ENCODE results near the gene ALPK3. TPM values are rescaled to one million over a fixed set of nuclear protein-coding genes. Genes with fewer than 3 reads are reported as not detected.

ALPK3 gene
- polyA plus RNA-seq, 1 donor from 2014 or later = not detected

- H3K4me1 Mint-ChIP-seq = peaks cover 17 to 25% (median 23%) of the 10 kb centered on the region in 3 donors
- H3K36me3 Mint-ChIP-seq = peaks cover 9% of the 10 kb centered on the region
- H3K27ac Mint-ChIP-seq = peak overlapping the region in 1 of 3 donors; percentile 40
- H3K9me3 Mint-ChIP-seq = no peaks in the 10 kb centered on the region
- H3K27me3 Mint-ChIP-seq = no peaks in the 10 kb centered on the region
- H3K4me3 Mint-ChIP-seq = no peak overlapping the region
Observed at GRCh38 chr15:84789762-84790161, 27.4 kb upstream of the ALPK3 start.

- Mint-ChIP-seq H3K4me1 (peaks cover 13 to 23% (median 21%) of the 10 kb centered on the region in 3 donors), H3K27me3 (no peaks in the 10 kb centered on the region), H3K9me3 (no peaks in the 10 kb centered on the region), H3K27ac (peak overlapping the region in 1 of 3 donors; percentile 14), H3K4me3 (no peak overlapping the region), H3K36me3 (peaks cover 8% of the 10 kb centered on the region)
Observed at GRCh38 chr15:84790676-84791075, 26.5 kb upstream of the ALPK3 start.

GRCh38 chr15:84791763-84792162 lies 25.4 kb upstream of the ALPK3 start:
- Mint-ChIP-seq H3K9me3 (no peaks in the 10 kb centered on the region), H3K4me3 (no peak overlapping the region), H3K4me1 (peaks cover 13 to 19% (median 18%) of the 10 kb centered on the region in 3 donors), H3K27ac (no peak overlapping the region), H3K27me3 (no peaks in the 10 kb centered on the region), H3K36me3 (peaks cover 8% of the 10 kb centered on the region)

- Mint-ChIP-seq H3K27me3 (no peaks in the 10 kb centered on the region), H3K9me3 (no peaks in the 10 kb centered on the region), H3K36me3 (peaks cover 7% of the 10 kb centered on the region), H3K4me3 (no peak overlapping the region), H3K4me1 (peaks cover under 1 to 10% (median 9%) of the 10 kb centered on the region in 3 donors), H3K27ac (no peak overlapping the region)
Observed at GRCh38 chr15:84793431-84794161, 23.6 kb upstream of the ALPK3 start.

GRCh38 chr15:84794162-84794547 lies 23.0 kb upstream of the ALPK3 start:
- Mint-ChIP-seq H3K27ac (no peak overlapping the region), H3K27me3 (no peaks in the 10 kb centered on the region), H3K4me3 (no peak overlapping the region), H3K4me1 (peaks cover 0 to 8% (median 8%) of the 10 kb centered on the region in 3 donors), H3K36me3 (peaks cover 5% of the 10 kb centered on the region), H3K9me3 (no peaks in the 10 kb centered on the region)

GRCh38 chr15:84795186-84795585 lies 22.0 kb upstream of the ALPK3 start:
- Mint-ChIP-seq H3K9me3 (no peaks in the 10 kb centered on the region), H3K36me3 (peaks cover 3% of the 10 kb centered on the region), H3K27ac (no peak overlapping the region), H3K4me1 (peaks cover 0 to 3% (median under 1%) of the 10 kb centered on the region in 3 donors), H3K4me3 (no peak overlapping the region), H3K27me3 (no peaks in the 10 kb centered on the region)

- Mint-ChIP-seq H3K27ac (peak overlapping the region in 1 of 3 donors; percentile 14), H3K27me3 (no peaks in the 10 kb centered on the region), H3K4me3 (no peak overlapping the region), H3K9me3 (no peaks in the 10 kb centered on the region), H3K36me3 (no peaks in the 10 kb centered on the region), H3K4me1 (no peaks in the 10 kb centered on the region)
Observed at GRCh38 chr15:84797212-84797611, 19.9 kb upstream of the ALPK3 start.

- H3K4me1 Mint-ChIP-seq = no peaks in the 10 kb centered on the region
- no peaks in the 10 kb centered on the region for H3K36me3 Mint-ChIP-seq
- no peaks in the 10 kb centered on the region for H3K9me3 Mint-ChIP-seq
- no peak overlapping the region for H3K4me3 Mint-ChIP-seq
- no peak overlapping the region for H3K27ac Mint-ChIP-seq
- no peaks in the 10 kb centered on the region for H3K27me3 Mint-ChIP-seq
Observed at GRCh38 chr15:84797801-84798200, 19.4 kb upstream of the ALPK3 start.

GRCh38 chr15:84798436-84798946 lies 18.7 kb upstream of the ALPK3 start:
- Mint-ChIP-seq H3K36me3 (no peaks in the 10 kb centered on the region), H3K27me3 (no peaks in the 10 kb centered on the region), H3K4me1 (no peaks in the 10 kb centered on the region)

GRCh38 chr15:84799511-84800187 lies 17.5 kb upstream of the ALPK3 start:
- Mint-ChIP-seq H3K27me3 (no peaks in the 10 kb centered on the region), H3K27ac (no peak overlapping the region), H3K4me3 (no peak overlapping the region), H3K9me3 (no peaks in the 10 kb centered on the region), H3K4me1 (no peaks in the 10 kb centered on the region), H3K36me3 (peaks cover 2% of the 10 kb centered on the region)

More at GRCh38 chr15:84798436-84798946, 18.7 kb upstream of the ALPK3 start:
- Mint-ChIP-seq H3K4me3 (no peak overlapping the region), H3K9me3 (no peaks in the 10 kb centered on the region), H3K27ac (peak overlapping the region in 1 of 3 donors; percentile 83)

GRCh38 chr15:84800365-84800806 lies 16.8 kb upstream of the ALPK3 start:
- no peak overlapping the region for H3K4me3 Mint-ChIP-seq
- H3K27ac Mint-ChIP-seq = peak overlapping the region in 1 of 3 donors; percentile 23
- no peaks in the 10 kb centered on the region for H3K9me3 Mint-ChIP-seq
- no peaks in the 10 kb centered on the region for H3K4me1 Mint-ChIP-seq
- peaks cover 2% of the 10 kb centered on the region for H3K36me3 Mint-ChIP-seq
- H3K27me3 Mint-ChIP-seq = no peaks in the 10 kb centered on the region

GRCh38 chr15:84804005-84804900 lies 12.9 kb upstream of the ALPK3 start:
- Mint-ChIP-seq H3K9me3 (no peaks in the 10 kb centered on the region), H3K27ac (no peak overlapping the region), H3K4me1 (peaks cover 5 to 7% (median 6%) of the 10 kb centered on the region in 3 donors), H3K27me3 (no peaks in the 10 kb centered on the region), H3K4me3 (no peak overlapping the region), H3K36me3 (peaks cover 2% of the 10 kb centered on the region)

- Mint-ChIP-seq H3K36me3 (peaks cover 2% of the 10 kb centered on the region), H3K27ac (no peak overlapping the region)
Observed at GRCh38 chr15:84805221-84805620, 11.9 kb upstream of the ALPK3 start.

GRCh38 chr15:84807228-84807627 lies 9.9 kb upstream of the ALPK3 start:
- H3K9me3 Mint-ChIP-seq = no peaks in the 10 kb centered on the region

More at GRCh38 chr15:84805221-84805620, 11.9 kb upstream of the ALPK3 start:
- no peaks in the 10 kb centered on the region for H3K27me3 Mint-ChIP-seq
- H3K4me1 Mint-ChIP-seq = peaks cover 5 to 7% (median 6%) of the 10 kb centered on the region in 3 donors
- no peaks in the 10 kb centered on the region for H3K9me3 Mint-ChIP-seq
- no peak overlapping the region for H3K4me3 Mint-ChIP-seq

More at GRCh38 chr15:84807228-84807627, 9.9 kb upstream of the ALPK3 start:
- Mint-ChIP-seq H3K4me1 (peaks cover 5 to 9% (median 6%) of the 10 kb centered on the region in 3 donors), H3K4me3 (no peak overlapping the region), H3K36me3 (peaks cover 4% of the 10 kb centered on the region), H3K27ac (peak overlapping the region in 1 of 3 donors; percentile 51), H3K27me3 (no peaks in the 10 kb centered on the region)
